ENCODE measurements around the gene EOLA1.
"Not testable (repeated sequence)": the region's sequence is repeated elsewhere in the genome, so short reads cannot be mapped to it uniquely, and the experiment has no call there.

The EOLA1 gene

DNA sequence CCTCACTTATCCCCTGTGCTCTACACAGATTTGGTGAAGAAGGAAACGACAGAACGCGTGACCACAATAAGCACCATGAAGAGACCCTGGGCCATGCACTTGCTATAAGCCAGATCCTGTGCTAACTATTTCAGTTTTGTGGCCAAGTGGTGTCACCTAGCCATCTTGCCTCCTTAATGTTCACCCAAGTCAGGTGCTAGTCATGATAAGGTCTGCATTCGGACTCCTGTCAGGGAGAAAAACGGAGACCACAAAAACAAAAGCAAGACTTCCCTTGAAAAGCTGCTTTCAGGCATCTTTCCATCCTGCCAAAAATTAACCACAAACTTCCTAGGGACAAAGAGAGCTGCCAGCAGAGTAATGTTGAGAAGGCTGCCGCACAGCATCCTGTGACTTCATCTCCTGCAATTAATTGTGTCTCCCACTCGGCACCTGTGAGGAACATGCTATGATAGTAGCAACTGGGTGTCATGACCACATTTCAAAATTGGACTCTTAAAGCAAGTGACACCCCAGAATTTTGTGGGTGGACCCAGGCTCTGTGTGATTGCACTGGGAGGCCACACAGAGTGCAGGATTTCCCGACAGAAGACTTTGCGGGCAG, 26.9 kb upstream of the EOLA1 start:
- DNase-seq (ENCODE audit: low read depth, low spot score) = no peak

DNA sequence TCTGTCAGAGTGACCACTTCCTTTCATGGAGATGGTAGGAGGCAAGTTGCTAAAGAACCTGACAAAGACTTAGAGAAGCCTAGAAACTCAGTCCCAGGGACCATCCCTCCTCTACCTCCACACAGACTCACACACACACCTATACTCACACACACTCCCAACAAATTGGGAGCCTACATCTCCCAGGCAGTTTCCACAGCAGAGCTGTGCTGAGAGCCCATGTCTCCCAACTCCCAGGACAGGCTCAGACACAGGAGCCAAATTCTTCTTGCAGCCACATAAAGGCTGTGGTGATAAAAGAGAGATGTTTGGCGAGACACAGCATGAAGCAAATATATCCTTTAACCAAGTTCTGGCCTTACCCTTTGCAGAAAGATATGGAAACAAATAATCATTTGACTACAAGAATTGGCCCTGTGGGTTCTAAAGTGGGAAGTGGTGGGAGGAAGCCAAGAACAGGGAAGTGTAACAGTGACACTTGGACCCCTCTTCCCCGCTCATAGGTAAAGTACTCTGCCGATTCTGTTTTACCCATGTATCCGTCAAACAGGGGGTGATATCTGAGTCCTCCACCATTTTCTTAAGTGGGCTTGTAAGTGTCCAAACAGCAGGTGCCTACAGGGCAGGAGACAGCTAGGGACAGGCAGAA, 24.7 kb upstream of the EOLA1 start:
- DNase-seq (ENCODE audit: low read depth, low spot score) = no peak

DNA sequence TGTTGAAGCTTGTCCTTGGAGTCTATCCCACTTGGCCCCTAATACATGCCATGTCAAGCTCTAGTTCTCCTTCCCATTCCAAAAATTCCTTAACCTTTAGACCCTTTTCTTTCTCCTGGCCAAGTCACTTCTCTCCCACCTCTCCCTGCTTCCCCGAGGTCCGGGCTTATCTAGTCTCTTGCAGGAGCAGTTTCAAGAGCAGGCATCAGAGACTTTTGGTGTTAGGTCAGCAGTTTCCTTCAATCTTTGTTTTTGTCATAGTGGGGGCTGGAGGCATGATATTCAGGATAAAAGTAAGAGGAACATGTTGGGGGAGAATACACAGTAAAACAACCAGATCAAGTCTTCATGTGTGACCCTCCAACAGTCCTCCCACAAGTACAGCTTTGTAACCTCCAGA, 24.2 kb upstream of the EOLA1 start:
- DNase-seq (ENCODE audit: low read depth, low spot score) = no peak

DNA sequence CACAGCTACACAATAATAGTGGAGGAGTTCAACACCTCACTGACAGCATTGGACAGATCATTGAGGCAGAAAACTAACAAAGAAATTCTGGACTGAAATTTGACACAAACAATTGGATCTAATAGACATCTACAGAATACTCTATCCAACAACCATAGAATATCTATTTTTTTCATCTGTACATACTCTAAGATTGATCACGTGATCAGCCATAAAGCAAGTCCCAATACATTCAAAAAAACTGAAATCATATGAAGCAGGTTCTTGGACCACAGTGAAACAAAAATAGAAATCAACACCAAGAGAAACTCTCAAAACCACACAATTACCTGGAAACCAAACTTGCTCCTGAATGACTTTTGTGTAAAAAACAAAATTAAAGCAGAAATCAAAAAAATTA, 23.5 kb upstream of the EOLA1 start:
- DNase-seq (ENCODE audit: low read depth, low spot score) = no peak

DNA sequence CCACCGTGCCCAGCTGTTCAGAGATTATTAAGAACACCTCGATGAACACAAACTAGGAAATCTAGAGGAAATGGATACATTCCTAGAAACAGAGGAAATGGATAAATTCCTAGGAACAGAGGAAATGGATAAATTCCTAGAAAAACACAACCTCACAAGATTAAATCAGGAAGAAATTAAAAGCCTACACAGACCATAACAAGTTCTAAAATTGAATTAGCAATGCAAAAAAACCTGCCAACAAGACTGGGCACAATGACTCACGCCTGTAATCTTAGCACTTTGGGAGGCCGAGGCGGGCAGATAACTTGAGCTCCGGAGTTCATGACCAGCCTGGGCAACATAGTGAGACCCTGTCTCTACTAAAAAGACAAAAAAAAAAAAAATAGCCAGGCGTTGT, 22.6 kb upstream of the EOLA1 start:
- no peak for DNase-seq (ENCODE audit: low read depth, low spot score)

DNA sequence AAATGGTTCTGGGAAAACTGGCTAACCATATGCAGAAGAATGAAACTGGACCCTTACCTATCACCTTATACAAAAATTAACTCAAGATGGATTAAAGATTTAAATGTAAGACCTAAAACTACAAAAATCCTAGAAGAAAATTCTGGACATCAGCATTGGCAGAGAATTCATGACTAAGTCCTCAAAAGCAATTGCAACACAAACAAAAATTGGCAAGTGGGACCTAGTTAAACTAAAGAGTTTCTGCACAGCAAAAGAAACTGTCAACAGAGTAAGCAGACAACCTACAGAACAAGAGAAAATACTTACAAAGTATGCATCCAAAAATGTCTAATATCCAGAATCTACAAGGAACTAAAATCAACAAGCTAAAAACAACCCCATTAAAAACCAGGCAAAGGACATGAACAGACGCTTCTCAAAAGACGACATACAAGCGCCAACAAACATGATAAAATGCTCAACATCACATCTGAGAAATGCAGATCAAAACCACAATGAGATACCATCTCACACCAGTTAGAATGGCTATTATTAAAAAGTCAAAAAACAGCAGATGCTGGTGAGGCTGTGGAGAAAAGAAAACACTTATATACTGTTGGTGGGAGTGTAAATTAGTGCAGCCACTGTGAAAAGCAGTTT, 20.1 kb upstream of the EOLA1 start:
- not testable (repeated sequence) for DNase-seq (ENCODE audit: low read depth, low spot score)

DNA sequence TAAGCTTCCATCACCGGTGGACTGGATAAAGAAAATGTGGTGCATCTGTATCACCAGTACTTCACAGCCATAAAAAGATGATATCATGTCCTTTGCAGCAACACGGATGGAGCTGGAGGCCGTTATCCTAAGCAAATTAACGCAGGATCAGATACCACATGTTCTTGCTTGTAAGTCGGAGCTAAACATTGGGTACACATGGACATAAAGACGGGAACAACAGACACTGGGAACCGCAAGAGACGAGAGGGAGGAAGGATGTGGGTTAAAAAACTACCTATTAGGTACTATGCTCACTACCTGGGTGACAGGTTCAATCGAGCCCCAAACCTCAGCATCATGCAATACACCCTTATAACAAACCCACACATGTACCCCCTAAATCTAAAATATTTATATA, 19.4 kb upstream of the EOLA1 start:
- no peak for DNase-seq (ENCODE audit: low read depth, low spot score)

DNA sequence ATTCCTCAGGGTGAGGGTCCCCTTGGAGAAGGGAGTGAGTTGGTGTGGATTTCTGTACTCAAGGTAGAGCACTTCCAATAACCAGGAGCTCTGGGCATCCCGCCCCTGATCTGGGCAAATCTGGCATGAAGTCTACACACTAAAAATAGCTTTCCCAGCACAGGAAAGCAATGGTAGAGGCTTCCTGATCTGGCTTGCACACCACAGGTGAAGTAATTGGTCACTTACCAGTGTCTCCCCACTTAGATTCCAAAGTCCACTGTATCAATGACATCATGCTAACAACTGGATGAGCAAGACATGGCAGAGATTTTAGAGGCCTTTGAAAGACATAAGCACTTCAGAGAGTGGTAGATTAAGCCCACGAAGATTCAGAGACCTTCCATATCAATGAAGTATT, 17.9 kb upstream of the EOLA1 start:
- DNase-seq (ENCODE audit: low read depth, low spot score) = no peak

DNA sequence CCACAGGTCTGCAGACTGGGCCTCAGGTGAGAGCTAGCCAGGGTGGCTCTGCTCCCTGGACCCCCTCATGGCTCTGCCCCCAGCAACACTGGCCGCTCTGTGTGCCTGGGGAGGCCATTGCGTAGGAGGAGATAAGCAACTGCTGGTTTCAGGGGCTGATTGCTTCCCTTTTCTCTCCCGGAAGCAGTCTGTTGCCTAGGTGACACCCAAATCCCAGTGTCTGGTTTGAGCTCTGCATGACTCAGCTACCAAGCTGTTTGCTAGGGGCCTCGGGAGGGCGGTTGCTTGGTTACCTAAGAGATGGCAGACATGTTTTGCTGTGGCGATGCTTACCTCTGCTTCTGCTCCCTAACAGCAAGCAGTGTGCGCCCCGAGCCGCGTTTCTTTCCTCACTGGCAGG, 15.4 kb upstream of the EOLA1 start:
- DNase-seq (ENCODE audit: low read depth, low spot score) = not testable (repeated sequence)

DNA sequence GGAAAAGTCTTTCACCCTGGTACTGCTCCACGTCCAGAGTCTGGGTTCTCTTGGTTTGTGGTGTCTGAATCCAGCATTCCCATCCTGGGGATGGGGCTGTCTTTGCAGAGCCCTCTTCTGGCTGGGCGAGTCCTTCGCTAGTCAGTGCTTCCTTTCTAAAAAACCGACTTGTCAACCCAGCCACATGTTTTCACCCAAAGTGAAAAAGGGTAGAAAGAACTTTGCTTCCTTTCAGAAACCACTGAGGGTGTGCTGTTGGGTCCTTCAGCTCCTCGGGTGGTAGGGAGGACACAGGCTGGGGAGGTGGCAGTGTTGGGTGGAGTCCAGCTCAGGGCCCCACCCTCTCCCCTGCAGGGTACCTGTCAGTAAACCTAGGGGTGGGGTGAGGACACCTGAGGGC, 14.9 kb upstream of the EOLA1 start:
- not testable (repeated sequence) for DNase-seq (ENCODE audit: low read depth, low spot score)

DNA sequence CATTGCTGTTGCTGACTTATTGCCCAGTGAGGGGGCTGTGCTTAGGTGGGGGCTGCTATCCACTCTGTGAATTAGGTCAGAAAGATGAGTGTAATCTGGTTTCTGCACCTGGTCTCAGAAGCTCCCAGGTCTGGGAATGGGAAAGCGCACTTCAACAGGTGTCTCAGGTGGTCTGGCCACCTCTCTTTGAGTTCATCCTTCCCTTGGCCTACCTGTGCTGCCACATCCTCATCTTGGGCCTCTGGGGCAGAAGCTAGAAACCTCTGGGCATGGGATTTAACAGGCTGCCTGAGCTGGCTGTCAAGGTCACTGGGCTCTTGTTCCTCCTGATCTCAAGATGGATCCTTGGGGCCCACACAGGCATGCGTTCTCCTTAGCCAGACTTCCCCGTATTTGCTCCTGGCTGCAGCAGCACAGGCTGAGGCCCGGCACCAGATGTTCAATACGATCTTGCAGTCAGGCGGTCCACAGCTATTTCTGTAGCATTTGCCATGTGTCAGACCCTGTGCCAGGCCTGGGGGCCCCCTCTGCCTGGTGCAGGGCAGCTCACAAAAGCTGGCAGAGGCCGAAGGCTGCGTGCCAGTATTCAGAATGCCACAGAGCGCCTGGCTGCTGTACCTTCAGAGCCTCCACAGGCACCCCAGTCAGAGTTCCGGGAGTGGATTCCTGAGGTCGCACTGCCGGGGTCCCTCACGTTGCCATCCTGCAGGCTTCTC, 14.3 kb upstream of the EOLA1 start:
- not testable (repeated sequence) for DNase-seq (ENCODE audit: low read depth, low spot score)

DNA sequence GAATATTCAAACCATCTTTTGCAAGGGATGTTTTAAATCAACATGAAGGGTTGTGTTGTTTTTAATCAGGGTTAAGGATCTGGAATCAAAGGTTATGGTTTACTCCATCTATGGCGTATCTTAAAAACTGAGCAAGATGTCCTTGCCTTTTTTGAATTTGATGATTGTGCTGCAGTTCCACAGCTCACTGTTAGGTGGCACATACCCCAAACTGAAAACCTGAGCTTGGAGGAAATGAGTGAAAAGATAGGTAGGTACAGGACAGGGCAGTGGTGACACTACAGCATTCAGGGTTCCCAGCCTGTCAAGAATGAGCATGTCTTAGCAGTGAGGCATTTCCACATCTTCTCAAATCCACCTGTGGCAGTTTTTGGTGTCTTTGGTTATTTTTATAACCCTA, 13.1 kb upstream of the EOLA1 start:
- DNase-seq (ENCODE audit: low read depth, low spot score) = no peak

DNA sequence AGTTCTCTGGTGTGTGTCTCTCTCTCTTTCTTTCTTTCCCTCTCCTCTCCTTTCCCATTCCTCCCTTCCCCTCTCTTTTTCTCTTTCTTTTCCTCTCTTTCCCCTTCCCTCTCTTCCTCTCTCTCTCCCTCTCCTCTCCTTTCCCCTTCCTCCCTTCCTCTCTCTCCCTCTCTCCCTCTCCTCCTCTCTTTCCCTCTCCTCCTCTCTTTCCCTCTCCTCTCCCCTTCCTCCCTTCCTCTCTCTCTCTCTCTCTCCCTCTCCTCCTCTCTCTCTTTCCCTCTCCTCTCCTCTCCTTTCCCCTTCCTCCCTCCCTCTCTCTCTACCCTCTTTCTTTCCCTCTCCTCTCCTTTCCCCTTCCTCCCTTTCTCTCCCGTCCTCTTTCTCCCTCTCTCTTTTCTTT, 12.4 kb upstream of the EOLA1 start:
- DNase-seq (ENCODE audit: low read depth, low spot score) = no peak

DNA sequence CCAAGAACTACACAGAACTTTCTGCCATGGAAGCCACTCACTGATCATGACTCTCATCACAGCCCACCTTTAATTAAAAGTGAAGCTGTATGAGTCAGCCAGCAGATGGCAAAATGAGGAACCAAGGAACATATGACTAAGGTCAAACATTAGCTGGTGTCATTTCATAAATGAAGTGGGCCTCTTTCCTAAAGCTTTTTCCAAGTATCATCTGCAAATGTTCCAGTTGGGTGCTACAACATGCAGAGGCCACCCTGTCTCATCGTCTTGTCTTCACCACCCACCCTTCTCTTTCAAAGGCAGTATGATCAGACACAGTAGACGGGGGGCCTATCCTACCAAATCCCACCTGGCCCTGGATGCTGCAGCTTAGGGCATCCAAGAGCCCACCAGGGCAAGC, 9.2 kb upstream of the EOLA1 start:
- DNase-seq (ENCODE audit: low read depth, low spot score) = no peak

DNA sequence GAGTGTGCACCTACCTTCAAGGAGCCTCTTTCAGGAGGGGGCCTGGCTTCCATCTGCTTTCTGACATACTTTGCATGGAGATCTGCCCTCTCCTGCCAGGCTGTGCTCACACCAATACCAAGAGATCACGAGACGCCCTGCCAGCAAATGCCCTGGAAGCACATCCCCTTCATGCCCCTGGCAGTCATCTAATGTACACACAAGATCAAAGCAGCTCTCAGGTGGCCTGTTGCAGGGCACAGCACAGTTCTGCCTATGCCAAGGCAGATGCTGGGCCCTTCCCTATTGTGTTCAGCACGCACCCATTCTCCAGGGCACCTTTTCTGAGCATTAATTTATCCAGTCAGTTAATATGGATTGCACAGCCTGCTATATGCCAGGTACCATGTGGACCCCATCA, 7.9 kb upstream of the EOLA1 start:
- DNase-seq (ENCODE audit: low read depth, low spot score) = not testable (repeated sequence)

DNA sequence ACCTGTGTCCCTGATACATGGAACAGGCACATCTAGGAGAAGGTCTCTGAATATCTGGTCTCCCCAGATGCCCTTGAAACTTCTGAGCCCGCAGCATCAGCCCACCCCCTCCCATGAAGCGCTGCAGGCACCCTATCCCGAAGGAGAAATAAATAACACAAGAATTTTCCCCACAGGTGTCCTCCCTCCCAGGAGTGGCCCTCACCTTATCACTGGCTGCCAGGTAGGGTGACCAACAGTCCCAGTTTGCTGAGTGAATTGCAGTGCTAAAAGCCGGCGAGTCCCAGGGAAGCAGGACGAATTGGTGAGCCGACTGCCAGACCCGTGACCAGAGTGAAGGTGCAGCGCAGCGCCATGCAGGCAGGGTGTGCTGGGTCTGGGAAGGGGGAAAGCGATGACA, 6.8 kb upstream of the EOLA1 start:
- DNase-seq (ENCODE audit: low read depth, low spot score) = not testable (repeated sequence)

DNA sequence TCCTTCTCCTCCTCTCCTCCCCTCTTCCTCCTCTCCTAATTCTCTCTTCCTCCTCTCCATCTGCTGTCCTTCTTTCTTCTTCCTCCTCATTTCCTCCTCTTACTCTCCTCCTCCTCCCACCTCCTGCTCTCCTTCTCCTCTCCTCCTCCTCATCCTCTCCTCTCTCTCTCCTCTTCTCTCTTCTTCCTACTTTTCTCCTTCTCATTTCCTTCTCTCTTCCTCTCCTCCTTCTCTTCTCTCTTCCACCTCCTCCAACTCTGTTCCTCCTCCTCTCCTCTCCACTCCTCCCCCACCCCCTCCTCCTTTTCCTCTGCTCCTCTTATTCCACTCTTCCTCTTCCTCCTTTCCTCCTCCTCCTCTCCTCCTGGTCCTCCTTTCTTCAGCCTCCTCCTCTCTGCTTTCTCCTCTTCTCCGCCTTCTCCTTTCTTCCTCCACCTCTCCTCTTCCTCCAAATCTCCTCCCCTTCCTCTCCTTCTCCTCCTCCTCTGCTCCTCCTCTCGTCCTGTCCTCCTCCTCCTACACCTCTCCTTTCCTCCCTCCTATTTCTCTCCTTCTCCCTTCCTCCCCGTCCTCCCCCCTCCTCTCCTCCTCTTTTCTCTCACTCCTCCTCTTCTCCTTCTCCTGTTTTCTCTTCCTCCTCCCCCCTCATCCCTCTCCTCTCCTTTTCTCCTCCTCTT, 5.7 kb upstream of the EOLA1 start:
- not testable (repeated sequence) for DNase-seq (ENCODE audit: low read depth, low spot score)

DNA sequence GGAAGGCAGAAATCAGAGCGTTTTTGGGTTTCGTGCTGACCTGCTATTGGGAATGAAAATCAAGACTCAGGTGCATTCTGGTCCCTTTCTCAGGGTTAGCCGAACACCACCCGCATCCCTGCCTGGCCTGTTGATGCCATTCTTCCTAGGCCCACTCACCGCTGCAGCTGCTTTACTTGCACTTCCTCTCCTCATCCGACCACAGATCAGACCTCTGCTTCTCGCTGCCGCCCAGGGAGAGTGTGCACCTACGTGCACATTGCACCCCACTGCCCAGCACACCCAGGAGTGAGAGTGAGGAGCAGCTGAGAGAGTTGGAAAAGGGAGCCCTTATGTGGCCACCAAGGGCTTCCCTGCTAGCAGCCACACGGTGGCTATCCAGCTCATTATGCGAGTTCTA, 3.3 kb upstream of the EOLA1 start:
- not testable (repeated sequence) for DNase-seq (ENCODE audit: low read depth, low spot score)

DNA sequence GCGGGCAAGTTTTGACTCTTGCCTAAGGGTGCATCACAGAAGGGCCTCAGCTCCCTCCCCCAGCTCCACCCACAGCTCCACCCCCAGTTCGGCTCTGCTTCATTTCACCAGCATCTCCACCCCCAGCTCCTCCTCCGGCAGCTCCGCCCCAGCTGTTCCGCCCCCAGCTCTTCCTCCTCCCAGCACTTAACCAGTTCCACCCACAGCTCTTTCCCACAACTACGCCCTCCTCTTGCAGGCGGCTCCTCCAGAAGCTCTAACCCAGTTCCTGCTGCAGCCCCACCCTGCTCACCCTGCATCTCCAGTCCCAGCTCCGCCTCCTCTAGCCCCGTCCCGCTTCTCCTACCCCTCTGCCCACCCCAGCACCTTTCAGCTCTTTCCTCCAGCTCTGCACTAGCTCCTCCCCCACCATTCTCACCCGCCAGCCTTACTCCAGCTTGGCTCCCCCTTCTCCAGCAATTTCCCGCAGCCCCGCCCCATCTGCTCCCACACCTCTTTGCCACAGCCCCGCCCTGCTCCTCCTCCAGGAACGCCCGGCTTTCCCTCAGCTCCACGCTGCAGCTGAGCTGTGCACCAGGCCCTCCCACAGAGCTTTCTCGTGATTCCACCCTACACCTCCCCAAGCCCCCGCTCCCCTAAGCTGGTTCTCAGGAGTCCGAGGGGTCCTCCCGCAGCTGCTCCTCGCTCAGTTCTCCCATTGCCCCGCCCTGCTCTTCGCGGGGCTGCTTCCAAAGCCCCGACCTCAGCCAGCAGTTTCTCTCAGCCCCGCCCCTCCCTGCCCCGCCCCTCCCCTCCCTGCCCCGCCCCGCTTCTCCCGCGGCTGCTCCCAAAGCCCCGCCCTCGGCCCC, 1.3 kb upstream of the EOLA1 start:
- peak; percentile 56 for DNase-seq (ENCODE audit: low read depth, low spot score)

DNA sequence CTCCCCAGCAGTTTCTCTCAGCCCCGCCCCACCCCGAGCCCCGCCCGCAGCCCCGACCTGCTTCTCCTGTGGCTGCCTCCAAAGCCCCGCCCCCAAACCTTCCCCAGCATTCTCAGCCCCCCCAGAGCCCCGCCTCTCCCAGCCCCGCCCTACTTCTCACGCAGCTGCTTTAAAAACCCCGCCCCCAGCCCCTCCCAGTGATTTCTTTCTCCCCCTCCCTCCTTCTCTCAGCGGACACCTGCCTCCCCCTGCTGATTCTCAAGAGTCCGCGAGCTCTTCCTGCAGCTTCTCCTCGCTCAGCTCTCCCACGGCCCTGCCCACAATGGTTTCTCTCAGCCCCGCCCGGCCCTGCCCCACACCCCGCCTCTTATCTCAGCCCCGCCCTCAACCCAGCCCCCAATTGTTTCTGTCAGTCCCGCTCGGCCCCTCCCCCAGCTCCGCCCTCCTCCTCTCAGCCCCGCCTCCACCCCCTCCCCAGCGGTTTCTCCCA, 636 bp upstream of the EOLA1 start:
- peak; percentile 75 for DNase-seq (ENCODE audit: low read depth, low spot score)

DNA sequence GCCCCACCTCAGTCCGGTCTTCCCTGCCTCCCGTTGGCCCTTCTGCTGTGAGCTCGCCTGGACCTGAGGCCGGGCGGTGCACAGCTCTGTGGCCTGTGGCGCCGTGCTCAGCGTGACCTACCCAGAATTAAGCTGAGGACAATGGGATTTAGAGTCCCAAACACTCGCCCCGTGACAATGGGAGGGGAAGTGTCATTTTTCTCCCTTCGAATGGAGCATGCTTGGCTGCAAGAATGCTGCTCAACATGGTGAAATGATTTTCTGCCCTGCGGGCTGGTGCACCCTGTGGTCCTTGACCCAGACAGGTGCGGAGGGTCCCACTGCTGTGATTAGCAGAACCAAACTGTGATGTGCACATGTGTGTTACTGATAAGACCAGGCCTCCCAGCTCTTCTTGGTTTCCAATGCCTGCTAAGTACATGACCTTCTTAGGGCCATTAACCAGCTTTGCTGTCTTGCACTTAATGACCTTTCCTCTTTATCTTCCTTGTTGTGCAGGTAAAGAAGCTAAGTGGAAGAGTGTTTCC, 772 bp downstream of the EOLA1 start:
- no peak for DNase-seq (ENCODE audit: low read depth, low spot score)

Measured in activated naive CD8-positive, alpha-beta T cell treated with anti-CD3 and anti-CD28 coated beads, Interleukin-2, amount 50 U/mL, for 16 hours (primary cell).